A673 (cell line): ENCODE results near the gene TTC39B.

Experiments used
- EZH2 ChIP-seq: fragments of 200-600 bp; sonication (generic); IDR thresholded peaks from 2 replicates; pipeline ENCODE4 v1.6.1; 2017; ENCODE audit warnings: borderline replicate concordance, low read depth, mild to moderate bottlenecking, mixed read lengths, antibody characterized with exemption, low read length; ENCODE audit not compliant: poor library complexity, severe bottlenecking
- TF ChIP-seq, protein P1 (sequence below): fragments of 300-800, 200-600 bp; sonication (generic); conservative IDR thresholded peaks from 2 replicates; pipeline ENCODE4 v1.5.1; 2017; ENCODE audit warnings: low read depth, mild to moderate bottlenecking, antibody characterized with exemption, low read length, moderate library complexity, mixed read lengths

DNA sequence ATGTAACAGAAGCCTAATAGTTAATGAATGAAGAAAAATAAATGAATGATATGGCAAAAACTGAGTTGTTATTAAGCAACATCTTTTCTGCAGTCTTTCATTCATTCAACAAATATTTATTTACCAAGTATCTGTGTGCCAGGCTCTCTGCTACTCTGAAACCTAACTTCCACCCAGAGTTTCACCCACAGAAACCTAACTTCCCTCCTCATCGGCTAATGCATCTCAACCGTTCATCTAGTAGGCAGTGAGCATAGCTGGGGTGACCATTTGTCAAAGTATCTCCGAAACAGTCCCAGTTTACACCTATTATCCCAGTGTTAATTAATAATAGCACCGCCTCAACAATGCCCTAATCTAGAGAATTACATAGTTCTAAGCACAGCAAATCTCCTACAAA lies 1.5 kb downstream of the TTC39B start:
- TF ChIP-seq, protein P1, sequence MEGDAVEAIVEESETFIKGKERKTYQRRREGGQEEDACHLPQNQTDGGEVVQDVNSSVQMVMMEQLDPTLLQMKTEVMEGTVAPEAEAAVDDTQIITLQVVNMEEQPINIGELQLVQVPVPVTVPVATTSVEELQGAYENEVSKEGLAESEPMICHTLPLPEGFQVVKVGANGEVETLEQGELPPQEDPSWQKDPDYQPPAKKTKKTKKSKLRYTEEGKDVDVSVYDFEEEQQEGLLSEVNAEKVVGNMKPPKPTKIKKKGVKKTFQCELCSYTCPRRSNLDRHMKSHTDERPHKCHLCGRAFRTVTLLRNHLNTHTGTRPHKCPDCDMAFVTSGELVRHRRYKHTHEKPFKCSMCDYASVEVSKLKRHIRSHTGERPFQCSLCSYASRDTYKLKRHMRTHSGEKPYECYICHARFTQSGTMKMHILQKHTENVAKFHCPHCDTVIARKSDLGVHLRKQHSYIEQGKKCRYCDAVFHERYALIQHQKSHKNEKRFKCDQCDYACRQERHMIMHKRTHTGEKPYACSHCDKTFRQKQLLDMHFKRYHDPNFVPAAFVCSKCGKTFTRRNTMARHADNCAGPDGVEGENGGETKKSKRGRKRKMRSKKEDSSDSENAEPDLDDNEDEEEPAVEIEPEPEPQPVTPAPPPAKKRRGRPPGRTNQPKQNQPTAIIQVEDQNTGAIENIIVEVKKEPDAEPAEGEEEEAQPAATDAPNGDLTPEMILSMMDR = no peak
- no peak for TF ChIP-seq EZH2
